Activated CD8-positive, alpha-beta T cell treated with anti-CD3 and anti-CD28 coated beads for 36 hours (primary cell): Measurements from ENCODE around the gene CD320. TPM values are rescaled to one million over a fixed set of nuclear protein-coding genes. Genes with fewer than 3 reads are reported as not detected.

Source experiments
- ATAC-seq: fragments of 200-7000 bp; cut with Tn5 transposase; one replicate; pipeline ENCODE4 v1.10.0; 2021; ENCODE audit warnings: mild to moderate bottlenecking, moderate library complexity
- CTCF ChIA-PET: fragments of 350-600 bp; sonication (Branson Sonifier 250); formaldehyde crosslinking; loops from one replicate; lab custom pipeline; 2021; ENCODE audit warnings: antibody characterized with exemption; lab: Charles Lee
- POLR2A ChIA-PET: fragments of 350-600 bp; sonication (Branson Sonifier 250); formaldehyde crosslinking; loops from one replicate; lab custom pipeline; 2021; ENCODE audit warnings: antibody characterized with exemption; lab: Charles Lee
- DNase-seq: peaks from one replicate; pipeline ENCODE4 v3.0.0-alpha.2; 2020
- H3K27ac Mint-ChIP-seq: one replicate; pipeline ENCODE4 v1.8.0; 2021; ENCODE audit warnings: mild to moderate bottlenecking, mixed read lengths
- H3K27me3 Mint-ChIP-seq: one replicate; pipeline ENCODE4 v1.8.0; 2021; ENCODE audit warnings: mixed read lengths
- H3K36me3 Mint-ChIP-seq: one replicate; pipeline ENCODE4 v1.8.0; 2021; ENCODE audit warnings: low read depth, mixed read lengths
- H3K4me1 Mint-ChIP-seq: one replicate; pipeline ENCODE4 v1.8.0; 2021; ENCODE audit warnings: low read depth, mixed read lengths
- H3K4me3 Mint-ChIP-seq: one replicate; pipeline ENCODE4 v1.8.0; 2021; ENCODE audit warnings: mild to moderate bottlenecking, moderate library complexity, mixed read lengths
- H3K9me3 Mint-ChIP-seq: one replicate; pipeline ENCODE4 v1.8.0; 2021; ENCODE audit warnings: mixed read lengths
- CTCF ChIP-seq: fragments of 200-600 bp; IDR thresholded peaks from one replicate; pipeline ENCODE4 v1.8.0; 2022; ENCODE audit warnings: antibody characterized with exemption, mild to moderate bottlenecking
- intact Hi-C: fragments of 100-400 bp; cut with micrococcal nuclease; formaldehyde crosslinking; loops from one replicate; pipeline ENCODE4 v1.10.0; 2022
- total RNA-seq, 2 experiments: library from RNA; stranded (reverse); gene quantifications; one replicate each; pipeline ENCODE4 v1.2.3, GENCODE V29; 2021

Gene CD320
- total RNA-seq, 2 experiments from 2014 or later = 59.0 to 62.2 TPM

- ChIA-PET CTCF (interaction anchor here (1.6 to 3.7 kb wide), 3 partner anchors 10 to 77 kb away, joined by 4 to 35 read pairs (median 10); partner anchors contain the start of gene MARCHF2), POLR2A (interaction anchor here (0.7 to 3.8 kb wide), 2 partner anchors 14 to 1946 kb away, joined by 4 to 37 read pairs; partner anchors contain the start of genes NDUFA7 and RPS28)
- no peak overlapping the region for H3K27ac Mint-ChIP-seq
- intact Hi-C loops = no loop called here
- H3K9me3 Mint-ChIP-seq = no peaks in the 10 kb centered on the region
- TF ChIP-seq CTCF = no peak
- ATAC-seq (no peak), DNase-seq (no peak)
- H3K4me1 Mint-ChIP-seq = peaks cover 9% of the 10 kb centered on the region
- H3K27me3 Mint-ChIP-seq = peaks cover 35% of the 10 kb centered on the region
- no peak overlapping the region for H3K4me3 Mint-ChIP-seq
- no peaks in the 10 kb centered on the region for H3K36me3 Mint-ChIP-seq
Measured at GRCh38 chr19:8336660-8337059, 28.5 kb upstream of the CD320 start.

GRCh38 chr19:8336072-8336569 lies 28.0 kb upstream of the CD320 start:
- POLR2A ChIA-PET = interaction anchor here (0.7 to 3.8 kb wide), 2 partner anchors 13 to 1947 kb away, joined by 4 to 37 read pairs; partner anchors contain the start of genes NDUFA7 and RPS28
- CTCF ChIA-PET = interaction anchor here (1.0 to 3.7 kb wide), 8 partner anchors 7 to 242 kb away, joined by 3 to 35 read pairs (median 6); partner anchors contain the start of genes KANK3 and MARCHF2
- Mint-ChIP-seq H3K4me3 (peak overlapping the region; percentile 52), H3K4me1 (peaks cover 9% of the 10 kb centered on the region), H3K36me3 (no peaks in the 10 kb centered on the region), H3K27ac (no peak overlapping the region), H3K9me3 (no peaks in the 10 kb centered on the region), H3K27me3 (peaks cover 35% of the 10 kb centered on the region)
- peak; percentile 28 for DNase-seq
- ATAC-seq = no peak
- intact Hi-C loops = no loop called here
- TF ChIP-seq CTCF = no peak

GRCh38 chr19:8335343-8336071 lies 27.3 kb upstream of the CD320 start:
- H3K27me3 Mint-ChIP-seq = peaks cover 31% of the 10 kb centered on the region
- H3K36me3 Mint-ChIP-seq = no peaks in the 10 kb centered on the region
- ChIA-PET CTCF (interaction anchor here (0.6 to 3.7 kb wide), 13 partner anchors 8 to 254 kb away, joined by 3 to 35 read pairs (median 5); partner anchors contain the start of genes ANGPTL4, KANK3 and MARCHF2), POLR2A (interaction anchor here (1.2 to 3.8 kb wide), 2 partner anchors 13 to 67 kb away, joined by 3 to 37 read pairs; partner anchors contain the start of genes NDUFA7 and RPS28)
- intact Hi-C loops = no loop called here
- no peaks in the 10 kb centered on the region for H3K9me3 Mint-ChIP-seq
- DNase-seq (peak; percentile 56), ATAC-seq (peak; percentile 65)
- H3K27ac Mint-ChIP-seq = no peak overlapping the region
- TF ChIP-seq CTCF = peak; percentile 32
- peak overlapping the region; percentile 52 for H3K4me3 Mint-ChIP-seq
- H3K4me1 Mint-ChIP-seq = peaks cover 9% of the 10 kb centered on the region

GRCh38 chr19:8334458-8335342 lies 26.5 kb upstream of the CD320 start:
- Mint-ChIP-seq H3K27me3 (peaks cover 31% of the 10 kb centered on the region), H3K27ac (no peak overlapping the region), H3K36me3 (no peaks in the 10 kb centered on the region), H3K4me1 (peaks cover 9% of the 10 kb centered on the region), H3K4me3 (no peak overlapping the region), H3K9me3 (no peaks in the 10 kb centered on the region)
- CTCF ChIA-PET = interaction anchor here (0.6 to 3.7 kb wide), 12 partner anchors 8 to 255 kb away, joined by 3 to 35 read pairs (median 6); partner anchors contain the start of genes ANGPTL4 and KANK3
- TF ChIP-seq CTCF = no peak
- ATAC-seq (peak; percentile 74), DNase-seq (peak; percentile 56)
- POLR2A ChIA-PET = interaction anchor here (0.8 to 3.8 kb wide), 4 partner anchors 12 to 66 kb away, joined by 3 to 37 read pairs (median 3); partner anchors contain the start of genes NDUFA7 and RPS28
- intact Hi-C loops = no loop called here
